Kidney (tissue), 14 donors: ENCODE data around the gene SLC39A11. TPM values are rescaled to one million over a fixed set of nuclear protein-coding genes. Genes with fewer than 3 reads are reported as not detected.

Experiments used
- DNase-seq, 5 donors: peaks; one replicate each; pipeline ENCODE4 v3.0.0-alpha.2; 2013 to 2020
- FAIRE-seq: peaks from 2 replicates; lab custom pipeline; 2012; peaks lifted over from hg19 to GRCh38; lab: Jason Lieb, UNC
- H3K27ac ChIP-seq, 2 donors: one replicate each; pipeline ENCODE4 v1.7.0; 2013; ENCODE audit warnings: low read depth in 2 of 2, low read length in 2 of 2, inconsistent platforms in 1 of 2
- H3K27me3 ChIP-seq: one replicate; pipeline ENCODE4 v1.7.1; 2013; ENCODE audit warnings: low read length, inconsistent platforms; ENCODE audit not compliant: control insufficient read depth, insufficient read depth
- H3K36me3 ChIP-seq, 3 donors: one replicate each; pipeline versions ENCODE4 v1.7.0 to v1.7.1; 2013; ENCODE audit warnings: low read length in 3 of 3, control low read depth in 1 of 3, inconsistent platforms in 1 of 3; ENCODE audit not compliant: insufficient read depth in 3 of 3, control insufficient read depth in 2 of 3
- H3K4me1 ChIP-seq, 3 donors: one replicate each; pipeline versions ENCODE4 v1.7.0 to v1.7.1; 2013; ENCODE audit warnings: low read length in 3 of 3, inconsistent platforms in 1 of 3, low read depth in 1 of 3; ENCODE audit not compliant: control insufficient read depth in 2 of 3, insufficient read depth in 2 of 3
- H3K4me3 ChIP-seq, 3 donors: one replicate each; pipeline versions ENCODE4 v1.7.0 to v1.8.1; 2013; ENCODE audit warnings: low read length in 3 of 3, control low read depth in 1 of 3, inconsistent platforms in 1 of 3
- H3K9ac ChIP-seq, 3 donors: one replicate each; pipeline versions ENCODE4 v1.7.0 to v1.7.1; 2013; ENCODE audit warnings: low read length in 3 of 3, control low read depth in 1 of 3, inconsistent platforms in 1 of 3
- H3K9me3 ChIP-seq, 3 donors: one replicate each; pipeline versions ENCODE4 v1.7.0 to v1.7.1; 2013; ENCODE audit warnings: low read length in 3 of 3, control low read depth in 1 of 3, inconsistent platforms in 1 of 3; ENCODE audit not compliant: control insufficient read depth in 2 of 3, insufficient read depth in 1 of 3
- intact Hi-C: fragments of 100-400 bp; cut with DNase I; formaldehyde crosslinking; loops from one replicate; pipeline ENCODE4 v1.11.1; 2022
- polyA plus RNA-seq: library from polyadenylated mRNA; stranded (reverse); fragments of 350-450 nt; fragmentation: Illumina TruSeq; extraction: RNeasy Lipid Tissue Mini Kit (QIAGEN cat#74804); gene quantifications from one replicate; pipeline ENCODE4 v1.2.3, GENCODE V29; 2014; ENCODE audit warnings: low read depth, low replicate concordance; ENCODE audit not compliant: insufficient read depth
- total RNA-seq: library from RNA; stranded (reverse); fragmentation: NEBNext Ultra II Directional; extraction: Animal tissue kit (Norgen Biotek cat#: 25700); gene quantifications from one replicate; pipeline ENCODE4 v1.2.1, GENCODE V29; 2021
- TF ChIP-seq, protein P1 (sequence below): IDR thresholded peaks from 3 replicates; pipeline ENCODE4 v1.5.1; 2012; ENCODE audit warnings: mild to moderate bottlenecking, moderate library complexity, borderline replicate concordance; ENCODE audit not compliant: insufficient read depth; ENCODE audit errors: extremely low read depth
- donor health status: control.
- donor health status: control.
- donor health status: control.
- donor health status: control.
- donor health status: control.
- donor health status: DM: yes; HTN: yes; CAD: no.
- donor health status: Normal renal cell carcinoma (clear cell type).

Gene SLC39A11
- total and polyA plus RNA-seq, 2 donors from 2014 or later, result 19.7 to 37.2 TPM

DNA sequence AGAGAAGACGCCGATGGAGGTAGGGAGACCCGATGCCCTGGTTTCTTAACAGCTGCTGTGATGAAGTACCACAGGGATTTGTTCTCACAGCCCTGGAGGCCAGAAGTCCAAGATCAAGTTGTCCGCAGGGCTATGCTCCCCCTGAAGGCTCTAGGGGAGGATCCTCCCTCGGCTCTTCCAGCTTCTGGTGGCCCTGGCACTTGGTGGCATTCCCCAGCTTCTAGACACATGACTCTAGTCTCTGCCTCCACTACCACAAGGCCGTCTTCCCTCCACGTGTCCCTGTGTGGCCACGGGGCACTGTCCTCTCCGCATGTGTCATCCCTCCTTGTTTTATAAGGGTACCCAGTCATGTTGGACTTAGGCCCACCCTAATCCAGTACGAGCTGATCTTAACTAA lies 375.2 kb downstream of the SLC39A11 start:
- no peak overlapping the region for H3K4me3 ChIP-seq
- H3K9me3 ChIP-seq, result no peaks in the 10 kb centered on the region
- FAIRE-seq (no peak), DNase-seq (no peak)
- TF ChIP-seq, protein P1, sequence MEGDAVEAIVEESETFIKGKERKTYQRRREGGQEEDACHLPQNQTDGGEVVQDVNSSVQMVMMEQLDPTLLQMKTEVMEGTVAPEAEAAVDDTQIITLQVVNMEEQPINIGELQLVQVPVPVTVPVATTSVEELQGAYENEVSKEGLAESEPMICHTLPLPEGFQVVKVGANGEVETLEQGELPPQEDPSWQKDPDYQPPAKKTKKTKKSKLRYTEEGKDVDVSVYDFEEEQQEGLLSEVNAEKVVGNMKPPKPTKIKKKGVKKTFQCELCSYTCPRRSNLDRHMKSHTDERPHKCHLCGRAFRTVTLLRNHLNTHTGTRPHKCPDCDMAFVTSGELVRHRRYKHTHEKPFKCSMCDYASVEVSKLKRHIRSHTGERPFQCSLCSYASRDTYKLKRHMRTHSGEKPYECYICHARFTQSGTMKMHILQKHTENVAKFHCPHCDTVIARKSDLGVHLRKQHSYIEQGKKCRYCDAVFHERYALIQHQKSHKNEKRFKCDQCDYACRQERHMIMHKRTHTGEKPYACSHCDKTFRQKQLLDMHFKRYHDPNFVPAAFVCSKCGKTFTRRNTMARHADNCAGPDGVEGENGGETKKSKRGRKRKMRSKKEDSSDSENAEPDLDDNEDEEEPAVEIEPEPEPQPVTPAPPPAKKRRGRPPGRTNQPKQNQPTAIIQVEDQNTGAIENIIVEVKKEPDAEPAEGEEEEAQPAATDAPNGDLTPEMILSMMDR, result no peak
- H3K27ac ChIP-seq, result no peak overlapping the region
- H3K36me3 ChIP-seq, result no peaks in the 10 kb centered on the region
- H3K4me1 ChIP-seq, result no peaks in the 10 kb centered on the region
- H3K27me3 ChIP-seq, result no peaks in the 10 kb centered on the region
- intact Hi-C loops, result no loop called here
- no peak overlapping the region for H3K9ac ChIP-seq

DNA sequence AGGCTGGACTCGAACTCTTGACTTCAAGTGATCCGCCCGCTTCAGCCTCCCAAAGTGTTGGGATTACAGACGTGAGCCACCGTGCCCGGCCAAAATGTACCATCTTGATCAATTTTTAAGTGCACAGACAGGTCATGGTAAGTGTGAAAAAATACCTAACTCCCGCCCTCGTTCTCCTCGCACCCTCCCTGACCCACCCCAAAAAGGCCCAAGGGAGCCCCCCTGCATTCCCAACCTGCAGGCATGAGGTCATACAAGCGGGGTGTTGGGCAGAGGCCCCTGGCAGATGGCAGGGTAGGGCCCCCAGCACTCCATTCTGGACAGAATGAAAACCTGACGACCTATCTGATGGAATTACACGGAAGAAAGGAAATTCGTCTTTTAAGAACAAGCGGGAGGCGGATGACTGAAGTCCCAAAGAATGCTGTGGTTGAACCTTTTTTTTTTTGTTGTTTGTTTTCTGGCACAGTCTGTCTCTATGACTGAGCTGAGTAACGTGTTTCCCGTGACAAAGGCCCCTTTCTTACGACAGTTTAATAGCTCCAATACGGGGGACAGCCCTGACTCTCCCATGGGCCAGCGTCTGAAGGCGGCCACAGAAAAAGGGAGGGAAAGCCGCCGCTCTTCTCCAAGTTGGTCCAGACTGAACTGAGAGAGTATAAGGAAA lies 376.4 kb downstream of the SLC39A11 start:
- DNase-seq (peak in 3 of 5 donors; percentile 20 to 78 (median 47)), FAIRE-seq (no peak)
- H3K27me3 ChIP-seq, result no peaks in the 10 kb centered on the region
- no peaks in the 10 kb centered on the region for H3K36me3 ChIP-seq
- no peak overlapping the region for H3K27ac ChIP-seq
- no peak overlapping the region for H3K9ac ChIP-seq
- intact Hi-C loops, result no loop called here
- no peaks in the 10 kb centered on the region for H3K4me1 ChIP-seq
- peaks cover 0 to 5% (median 0%) of the 10 kb centered on the region in 3 donors for H3K9me3 ChIP-seq
- TF ChIP-seq, protein P1, result no peak
- H3K4me3 ChIP-seq, result no peak overlapping the region

DNA sequence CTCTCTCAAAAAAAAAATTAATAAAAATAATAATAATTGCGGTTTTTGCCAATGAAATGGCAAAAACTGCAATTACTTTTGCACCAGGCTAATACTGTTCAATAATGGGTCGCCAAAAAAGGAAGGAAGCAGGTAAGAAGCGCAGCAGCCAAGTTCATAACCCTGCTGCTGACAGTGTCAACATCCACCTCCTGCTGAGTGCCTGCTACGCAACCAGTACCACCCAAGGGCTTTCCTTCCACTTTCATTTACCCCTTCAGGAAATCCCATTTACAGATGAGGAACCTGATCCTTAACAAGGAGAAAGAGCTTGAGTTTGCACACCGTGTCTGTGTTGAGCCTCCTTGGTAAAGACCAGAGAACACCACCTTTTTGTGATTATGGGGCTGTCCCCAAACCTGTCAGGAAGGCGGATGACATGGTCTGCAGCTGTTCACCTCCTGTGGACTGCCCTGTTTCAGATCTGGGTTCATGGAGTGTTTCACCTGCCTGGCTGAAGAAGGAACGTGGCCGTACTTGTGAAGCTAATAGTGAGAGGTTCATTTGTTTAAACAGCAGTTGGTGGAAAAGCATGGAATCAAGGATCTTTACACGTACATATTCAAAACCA lies 378.0 kb downstream of the SLC39A11 start:
- Histone ChIP-seq H3K36me3 (no peaks in the 10 kb centered on the region), H3K9me3 (peaks cover 0 to 13% (median 0%) of the 10 kb centered on the region in 3 donors), H3K27ac (no peak overlapping the region), H3K9ac (no peak overlapping the region), H3K27me3 (no peaks in the 10 kb centered on the region), H3K4me3 (no peak overlapping the region), H3K4me1 (no peaks in the 10 kb centered on the region)
- DNase-seq (no peak), FAIRE-seq (no peak)
- TF ChIP-seq, protein P1, result no peak
- intact Hi-C loops, result no loop called here
